Glutamatergic neuron (in vitro differentiated cells): ENCODE data around the gene TGIF1. TPM values are rescaled to one million over a fixed set of nuclear protein-coding genes. Genes with fewer than 3 reads are reported as not detected.
"Not testable (repeated sequence)": the region's sequence is repeated elsewhere in the genome, so short reads cannot be mapped to it uniquely, and the experiment has no call there.

Experiments
- DNase-seq: peaks from one replicate; pipeline ENCODE4 v3.0.0; 2022
- H3K27ac Mint-ChIP-seq: one replicate; pipeline ENCODE4 v1.8.0; 2020; ENCODE audit warnings: mild to moderate bottlenecking, mixed read lengths, inconsistent platforms; ENCODE audit not compliant: unreplicated experiment
- H3K27me3 Mint-ChIP-seq: one replicate; pipeline ENCODE4 v1.8.0; 2020; ENCODE audit warnings: mild to moderate bottlenecking, moderate library complexity, mixed read lengths, inconsistent platforms; ENCODE audit not compliant: unreplicated experiment
- H3K36me3 Mint-ChIP-seq: one replicate; pipeline ENCODE4 v1.8.0; 2020; ENCODE audit warnings: mild to moderate bottlenecking, mixed read lengths, inconsistent platforms; ENCODE audit not compliant: unreplicated experiment
- H3K4me1 Mint-ChIP-seq: one replicate; pipeline ENCODE4 v1.8.0; 2020; ENCODE audit warnings: mild to moderate bottlenecking, low read depth, mixed read lengths, inconsistent platforms; ENCODE audit not compliant: unreplicated experiment
- H3K4me3 Mint-ChIP-seq: one replicate; pipeline ENCODE4 v1.8.0; 2020; ENCODE audit warnings: mild to moderate bottlenecking, mixed read lengths, inconsistent platforms; ENCODE audit not compliant: unreplicated experiment
- H3K9me3 Mint-ChIP-seq: one replicate; pipeline ENCODE4 v1.8.0; 2020; ENCODE audit warnings: mild to moderate bottlenecking, moderate library complexity, mixed read lengths, inconsistent platforms; ENCODE audit not compliant: unreplicated experiment
- total RNA-seq: library from RNA; stranded (reverse); fragmentation: NEBNext Ultra II Directional; extraction: Animal tissue kit (Norgen Biotek cat#: 25700); gene quantifications from one replicate; pipeline ENCODE4 v1.2.1, GENCODE V29; 2021; ENCODE audit not compliant: unreplicated experiment
- TF ChIP-seq, protein P1 (sequence below): fragments of 200-600 bp; sonication (generic); IDR thresholded peaks from one replicate; pipeline ENCODE4 v1.5.0; 2021; ENCODE audit not compliant: partially characterized antibody, unreplicated experiment

Gene TGIF1
- total RNA-seq, 1 donor from 2014 or later: 17.1 TPM

DNA sequence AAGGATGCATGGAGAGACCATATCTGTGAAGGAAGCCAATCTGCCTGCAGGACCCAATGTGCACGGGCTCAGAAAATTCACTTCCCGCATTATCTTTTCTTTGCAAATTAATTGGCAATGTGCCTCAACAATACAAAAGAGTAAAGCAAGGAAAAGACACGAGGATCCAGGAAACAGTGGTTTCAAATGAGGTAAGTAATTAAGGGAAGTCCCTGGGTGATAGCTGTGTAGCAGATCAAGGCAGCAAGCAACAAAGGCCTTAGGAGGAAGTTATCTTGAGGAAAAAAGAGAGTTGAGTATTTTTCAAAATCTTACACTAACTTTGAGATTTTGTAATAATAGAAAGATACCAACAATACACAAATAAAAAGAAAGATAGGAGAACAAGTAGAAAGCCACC lies 44.3 kb upstream of the TGIF1 start:
- H3K27me3 Mint-ChIP-seq: no peaks in the 10 kb centered on the region

GRCh38 chr18:3408107-3408506 lies 41.9 kb upstream of the TGIF1 start:
- DNase-seq: no peak
- Mint-ChIP-seq H3K4me3 (no peak overlapping the region), H3K27me3 (no peaks in the 10 kb centered on the region), H3K9me3 (no peaks in the 10 kb centered on the region), H3K4me1 (peaks cover 2% of the 10 kb centered on the region), H3K27ac (no peak overlapping the region), H3K36me3 (no peaks in the 10 kb centered on the region)
- TF ChIP-seq, protein P1, sequence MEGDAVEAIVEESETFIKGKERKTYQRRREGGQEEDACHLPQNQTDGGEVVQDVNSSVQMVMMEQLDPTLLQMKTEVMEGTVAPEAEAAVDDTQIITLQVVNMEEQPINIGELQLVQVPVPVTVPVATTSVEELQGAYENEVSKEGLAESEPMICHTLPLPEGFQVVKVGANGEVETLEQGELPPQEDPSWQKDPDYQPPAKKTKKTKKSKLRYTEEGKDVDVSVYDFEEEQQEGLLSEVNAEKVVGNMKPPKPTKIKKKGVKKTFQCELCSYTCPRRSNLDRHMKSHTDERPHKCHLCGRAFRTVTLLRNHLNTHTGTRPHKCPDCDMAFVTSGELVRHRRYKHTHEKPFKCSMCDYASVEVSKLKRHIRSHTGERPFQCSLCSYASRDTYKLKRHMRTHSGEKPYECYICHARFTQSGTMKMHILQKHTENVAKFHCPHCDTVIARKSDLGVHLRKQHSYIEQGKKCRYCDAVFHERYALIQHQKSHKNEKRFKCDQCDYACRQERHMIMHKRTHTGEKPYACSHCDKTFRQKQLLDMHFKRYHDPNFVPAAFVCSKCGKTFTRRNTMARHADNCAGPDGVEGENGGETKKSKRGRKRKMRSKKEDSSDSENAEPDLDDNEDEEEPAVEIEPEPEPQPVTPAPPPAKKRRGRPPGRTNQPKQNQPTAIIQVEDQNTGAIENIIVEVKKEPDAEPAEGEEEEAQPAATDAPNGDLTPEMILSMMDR: no peak

More for the DNA sequence above, 44.3 kb upstream of the TGIF1 start:
- no peak overlapping the region for H3K4me3 Mint-ChIP-seq
- TF ChIP-seq, protein P1: no peak
- H3K27ac Mint-ChIP-seq: no peak overlapping the region
- DNase-seq: no peak
- peaks cover 3% of the 10 kb centered on the region for H3K36me3 Mint-ChIP-seq
- H3K9me3 Mint-ChIP-seq: no peaks in the 10 kb centered on the region
- peaks cover 2% of the 10 kb centered on the region for H3K4me1 Mint-ChIP-seq

DNA sequence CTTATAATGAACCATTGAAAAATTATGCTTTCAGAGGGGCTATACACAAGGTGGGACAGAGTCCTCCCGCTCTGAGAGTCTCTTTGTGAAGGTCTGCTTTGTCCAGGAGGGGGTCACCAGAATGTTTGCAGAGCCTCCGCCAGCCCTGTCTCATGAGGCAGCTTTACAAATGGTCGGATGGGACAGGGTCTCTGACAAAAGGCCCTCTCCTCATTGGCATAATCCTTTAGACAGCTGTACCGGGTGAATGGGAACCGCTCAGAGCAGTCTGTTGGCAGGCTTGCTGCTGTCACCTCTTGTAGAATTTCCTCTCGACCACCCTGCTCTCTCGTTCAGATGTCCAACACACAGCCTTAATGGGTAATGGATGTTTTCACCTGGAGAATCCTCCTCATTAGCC lies 40.2 kb upstream of the TGIF1 start:
- Mint-ChIP-seq H3K4me1 (peaks cover 2% of the 10 kb centered on the region), H3K27ac (no peak overlapping the region), H3K4me3 (no peak overlapping the region), H3K9me3 (no peaks in the 10 kb centered on the region), H3K27me3 (no peaks in the 10 kb centered on the region), H3K36me3 (no peaks in the 10 kb centered on the region)
- DNase-seq: no peak
- TF ChIP-seq, protein P1: no peak

GRCh38 chr18:3410273-3410672 lies 39.7 kb upstream of the TGIF1 start:
- H3K36me3 Mint-ChIP-seq: no peaks in the 10 kb centered on the region
- DNase-seq: no peak
- no peaks in the 10 kb centered on the region for H3K9me3 Mint-ChIP-seq
- no peaks in the 10 kb centered on the region for H3K27me3 Mint-ChIP-seq
- H3K27ac Mint-ChIP-seq: no peak overlapping the region
- TF ChIP-seq, protein P1: no peak
- H3K4me1 Mint-ChIP-seq: peaks cover 2% of the 10 kb centered on the region
- H3K4me3 Mint-ChIP-seq: no peak overlapping the region

DNA sequence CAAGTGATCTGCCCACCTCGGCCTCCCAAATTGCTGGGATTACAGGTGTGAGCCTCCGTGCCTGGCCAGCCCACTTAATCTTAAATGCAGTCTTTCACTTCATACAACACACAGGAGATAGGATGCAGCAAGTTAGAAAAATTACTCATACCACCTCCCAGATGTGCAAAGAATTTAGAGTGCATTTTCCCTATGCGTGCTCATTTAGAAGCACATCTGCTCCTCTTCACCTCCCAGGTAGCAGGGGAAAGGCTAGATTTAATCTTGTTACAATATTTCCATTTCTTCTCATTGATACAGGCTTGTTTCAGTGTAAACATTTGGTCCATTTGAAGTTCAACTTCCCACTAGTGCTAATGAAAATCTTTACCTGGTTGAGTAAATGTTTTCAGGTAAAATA lies 39.1 kb upstream of the TGIF1 start:
- H3K27ac Mint-ChIP-seq, H3K9me3 Mint-ChIP-seq, H3K36me3 Mint-ChIP-seq, DNase-seq, H3K4me3 Mint-ChIP-seq, H3K27me3 Mint-ChIP-seq, H3K4me1 Mint-ChIP-seq: not testable (repeated sequence)

- H3K27me3 Mint-ChIP-seq: no peaks in the 10 kb centered on the region
- H3K4me3 Mint-ChIP-seq: no peak overlapping the region
- TF ChIP-seq, protein P1: no peak
- H3K9me3 Mint-ChIP-seq: no peaks in the 10 kb centered on the region
- no peak for DNase-seq
- H3K36me3 Mint-ChIP-seq: no peaks in the 10 kb centered on the region
- peaks cover 2% of the 10 kb centered on the region for H3K4me1 Mint-ChIP-seq
- no peak overlapping the region for H3K27ac Mint-ChIP-seq
Measured at GRCh38 chr18:3411327-3411726, 38.6 kb upstream of the TGIF1 start.
